NCI-H1092 treated with DMSO at 0.1 percent for 48 hours (cell line): ENCODE results near the gene GJA1.
"Not testable (repeated sequence)": the region's sequence is repeated elsewhere in the genome, so short reads cannot be mapped to it uniquely, and the experiment has no call there.

ENCODE experiments used
- DNase-seq: peaks from one replicate; lab custom pipeline; 2025; lab: John Stamatoyannopoulos, UW

Gene GJA1

DNA sequence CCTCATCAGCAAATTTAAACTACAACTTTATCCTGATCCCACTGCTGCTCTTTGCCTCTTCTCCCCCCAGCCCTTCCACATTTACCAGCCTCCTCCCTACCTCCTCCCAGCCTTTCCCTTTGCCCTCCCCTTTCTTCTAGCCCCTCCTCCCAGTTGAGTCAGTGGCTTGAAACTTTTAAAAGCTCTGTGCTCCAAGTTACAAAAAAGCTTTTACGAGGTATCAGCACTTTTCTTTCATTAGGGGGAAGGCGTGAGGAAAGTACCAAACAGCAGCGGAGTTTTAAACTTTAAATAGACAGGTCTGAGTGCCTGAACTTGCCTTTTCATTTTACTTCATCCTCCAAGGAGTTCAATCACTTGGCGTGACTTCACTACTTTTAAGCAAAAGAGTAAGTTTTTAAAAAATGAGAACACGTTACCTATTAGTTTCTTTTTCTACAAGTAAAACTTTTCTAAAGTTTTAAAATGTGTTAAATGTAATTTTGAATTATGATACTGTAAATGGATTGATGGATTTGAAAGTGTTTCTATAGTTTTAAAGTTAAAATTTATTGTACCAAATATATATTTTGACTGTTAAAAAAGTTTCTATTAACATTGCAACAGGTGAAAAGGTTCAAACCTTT, at the start of gene GJA1:
Gene GJA1, plus strand, starts transcription at position 203 of the 626 bp plus-strand sequence. CDS start 11,202 bp downstream, outside the sequence.
- no peak for DNase-seq

DNA sequence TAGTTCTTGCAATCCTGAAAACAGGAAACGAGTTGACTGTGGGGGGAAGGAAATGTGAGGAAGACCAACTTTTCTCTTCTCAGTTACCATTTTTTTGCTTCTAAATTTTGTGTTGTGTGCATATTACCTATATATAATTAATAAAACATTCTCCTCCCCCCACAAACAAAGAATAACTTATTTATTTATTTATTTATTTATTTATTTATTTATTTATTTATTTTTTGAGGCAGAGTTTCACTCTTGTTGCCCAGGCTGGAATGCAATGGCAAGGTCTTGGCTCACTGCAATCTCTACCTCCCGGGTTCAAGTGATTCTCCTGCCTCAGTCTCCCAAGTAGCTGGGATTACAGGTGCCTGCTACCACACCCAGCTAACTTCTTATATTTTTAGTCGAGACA, 48.9 kb upstream of the GJA1 start:
- not testable (repeated sequence) for DNase-seq

DNA sequence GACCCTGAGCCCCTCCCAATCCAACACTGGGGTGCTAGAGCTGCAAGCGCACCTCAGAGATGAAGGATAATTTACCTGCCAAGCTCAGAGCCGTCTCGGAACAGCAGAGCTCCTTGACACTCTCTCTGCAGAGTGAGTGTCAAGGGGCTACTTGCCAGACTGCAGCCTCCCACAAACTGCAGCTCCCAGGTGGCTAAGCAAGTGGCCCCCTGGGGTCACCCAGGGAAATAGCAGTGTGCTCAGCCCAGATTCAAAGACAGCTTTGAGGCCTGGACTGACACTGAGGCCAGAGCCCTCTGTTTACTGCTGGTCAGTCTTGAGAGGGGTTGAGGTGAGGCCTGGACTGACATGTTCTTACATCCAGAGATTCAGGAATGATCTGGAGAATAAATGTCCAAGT, 46.0 kb upstream of the GJA1 start:
- DNase-seq: no peak

DNA sequence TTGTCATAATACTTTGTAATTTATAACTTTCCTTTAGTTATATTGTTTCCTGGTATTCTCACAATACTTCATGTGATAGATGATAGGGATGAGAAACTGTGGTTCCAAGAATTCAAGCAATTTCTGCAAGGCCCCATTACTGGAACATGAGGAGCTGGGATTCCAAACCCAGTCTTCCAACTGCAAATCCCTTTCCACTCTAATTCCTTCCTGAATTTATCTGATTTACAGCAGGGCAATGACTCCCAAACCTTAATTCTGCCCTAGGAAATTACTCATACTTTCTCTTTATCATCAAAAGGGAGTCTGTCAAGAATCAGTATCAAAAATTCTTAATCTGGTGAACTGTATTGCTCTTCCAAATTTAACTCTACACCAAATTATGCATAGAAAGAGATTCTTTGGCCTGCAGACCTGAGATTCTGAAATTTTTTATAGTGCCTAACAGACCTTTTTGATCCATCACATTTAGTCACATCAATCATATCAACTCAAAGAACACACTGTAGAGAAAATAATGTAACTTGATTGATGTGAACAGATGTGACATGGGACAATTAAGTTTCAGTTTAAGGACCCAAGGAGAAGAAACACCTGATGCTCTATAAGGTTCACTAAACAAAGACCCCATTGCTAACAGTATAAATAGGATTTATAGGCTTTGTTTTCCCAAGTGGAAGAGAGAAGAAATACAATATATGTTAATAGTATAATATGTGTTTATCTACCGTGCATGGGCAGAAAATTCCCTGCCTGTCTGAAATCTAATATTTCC, 41.5 kb upstream of the GJA1 start:
- no peak for DNase-seq

DNA sequence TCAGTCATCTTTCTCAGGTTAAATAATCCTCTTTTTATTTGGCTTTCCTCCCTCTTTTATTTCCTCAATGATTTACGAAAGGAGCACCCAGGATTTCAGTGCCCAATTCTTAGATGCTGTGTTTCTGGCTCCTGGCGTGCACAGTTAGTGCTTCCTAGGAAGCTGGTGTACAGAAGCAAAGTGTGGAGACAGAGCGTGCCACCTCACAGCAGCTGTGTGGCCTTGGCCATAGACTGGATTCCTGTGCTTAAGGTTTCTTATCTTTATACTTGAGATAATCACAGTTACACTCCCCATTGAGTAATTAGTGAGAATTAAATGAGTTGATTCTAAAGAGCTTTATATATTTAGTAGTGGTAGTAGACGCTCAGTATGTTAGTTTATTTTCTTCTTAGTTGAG, 39.7 kb upstream of the GJA1 start:
- no peak for DNase-seq

DNA sequence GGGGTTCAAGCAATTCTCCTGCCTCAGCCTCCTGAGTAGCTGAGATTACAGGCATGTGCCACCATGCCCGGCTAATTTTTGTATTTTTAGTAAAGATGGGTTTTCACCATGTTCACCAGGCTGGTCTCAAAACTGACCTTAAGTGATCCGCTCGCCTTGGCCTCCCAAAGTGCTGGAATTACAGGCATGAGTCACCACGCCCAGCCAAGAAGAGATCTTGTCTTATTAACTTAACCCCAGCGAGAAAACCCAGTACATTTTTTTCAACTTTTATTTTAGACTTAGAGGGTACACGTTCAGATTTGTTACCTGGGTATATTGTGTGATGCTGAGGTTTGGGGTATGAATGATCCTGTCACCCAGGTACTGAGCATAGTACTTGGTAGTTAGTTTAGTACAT, 38.3 kb upstream of the GJA1 start:
- not testable (repeated sequence) for DNase-seq

DNA sequence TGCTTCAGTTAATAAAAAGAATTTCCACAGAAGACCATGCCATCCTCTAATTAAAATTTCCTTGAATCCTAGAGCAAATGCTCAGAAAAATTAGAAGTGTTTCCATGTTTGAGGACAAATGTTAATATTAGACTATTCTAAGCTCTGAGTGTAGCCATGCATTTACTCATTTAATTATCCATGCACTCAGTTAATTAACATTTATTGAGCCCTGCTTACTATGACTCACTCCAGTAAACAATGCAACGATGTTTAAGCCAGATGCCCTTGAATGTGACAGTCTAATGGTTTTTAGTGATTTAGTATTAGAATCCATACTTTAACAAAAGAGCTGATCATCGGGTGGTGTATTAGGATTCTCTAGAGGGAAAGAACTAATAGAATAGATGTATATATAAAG, 37.3 kb upstream of the GJA1 start:
- DNase-seq: no peak

DNA sequence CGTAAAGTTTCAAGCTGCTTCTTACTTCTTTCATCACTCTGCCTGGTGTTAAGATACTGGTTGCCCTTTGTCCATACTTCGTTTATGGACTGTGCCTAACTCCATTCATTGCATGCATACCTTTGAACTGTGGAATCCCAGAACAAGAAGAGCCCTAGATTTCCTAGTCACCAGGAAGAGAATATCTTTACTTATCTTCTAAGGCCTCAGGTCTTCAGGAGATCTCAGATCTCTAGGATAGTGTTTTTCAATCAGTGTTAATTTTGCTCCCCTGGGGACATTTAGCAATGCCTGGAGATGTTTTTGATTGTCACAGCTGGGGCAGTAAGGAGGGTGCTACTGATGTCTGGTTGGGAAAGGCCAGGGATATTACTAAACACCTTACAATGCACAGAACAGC, 35.5 kb upstream of the GJA1 start:
- no peak for DNase-seq

DNA sequence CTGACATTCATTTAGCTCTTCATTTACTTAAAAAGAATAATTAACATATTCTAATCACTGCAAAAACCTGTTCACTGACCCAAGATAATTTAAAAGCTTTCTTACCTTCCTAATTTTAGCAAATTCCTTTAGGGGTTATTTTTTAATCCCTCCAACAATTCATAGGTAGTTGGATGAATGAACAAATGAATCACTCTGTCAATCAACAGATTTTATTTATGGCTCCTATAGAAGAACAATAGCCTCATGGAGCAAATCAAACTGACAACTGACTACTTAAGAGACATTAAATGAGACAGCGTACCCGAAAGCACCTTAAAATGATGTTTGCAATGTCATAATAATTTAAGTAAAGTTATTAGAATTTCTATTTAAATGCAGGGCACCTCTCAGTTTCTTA, 31.5 kb upstream of the GJA1 start:
- DNase-seq: no peak

DNA sequence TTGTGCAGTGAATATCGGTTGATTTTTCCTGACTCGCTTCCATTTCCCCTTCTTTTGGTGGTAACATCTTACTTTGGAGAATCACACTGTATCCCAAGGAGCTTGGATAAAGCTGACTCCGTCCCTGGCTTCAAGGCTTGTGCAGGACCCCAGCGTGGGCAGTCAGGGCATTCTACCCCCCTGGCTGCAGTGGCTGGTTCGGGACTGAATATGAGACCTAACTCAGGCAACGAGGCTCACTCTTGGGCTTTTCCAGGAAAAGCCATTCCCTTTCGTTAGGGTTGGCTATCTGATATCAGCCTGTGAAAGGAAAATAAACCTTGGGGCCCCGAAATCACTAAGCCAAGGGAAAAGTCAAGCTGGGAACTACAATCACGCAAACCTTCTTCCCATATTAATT, 30.1 kb upstream of the GJA1 start:
- no peak for DNase-seq

DNA sequence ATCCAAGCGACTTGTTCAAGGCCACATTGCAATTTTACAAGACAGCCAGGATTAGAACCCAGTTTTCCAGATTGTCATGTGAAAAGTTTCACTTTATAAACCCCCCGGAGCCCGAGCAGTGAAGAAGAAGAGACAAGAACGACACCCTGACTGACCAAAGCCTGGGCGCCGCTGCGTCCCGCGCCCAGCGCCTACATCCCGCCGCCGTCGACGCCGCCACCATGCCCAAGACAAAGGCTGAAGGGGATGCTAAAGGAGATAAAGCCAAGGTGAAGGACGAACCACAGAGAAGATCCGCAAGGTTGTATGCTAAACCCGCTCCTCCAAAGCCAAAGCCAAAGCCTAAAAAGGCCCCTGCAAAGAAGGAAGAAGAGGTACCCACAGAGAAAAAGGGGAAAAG, 27.1 kb upstream of the GJA1 start:
- DNase-seq: no peak

DNA sequence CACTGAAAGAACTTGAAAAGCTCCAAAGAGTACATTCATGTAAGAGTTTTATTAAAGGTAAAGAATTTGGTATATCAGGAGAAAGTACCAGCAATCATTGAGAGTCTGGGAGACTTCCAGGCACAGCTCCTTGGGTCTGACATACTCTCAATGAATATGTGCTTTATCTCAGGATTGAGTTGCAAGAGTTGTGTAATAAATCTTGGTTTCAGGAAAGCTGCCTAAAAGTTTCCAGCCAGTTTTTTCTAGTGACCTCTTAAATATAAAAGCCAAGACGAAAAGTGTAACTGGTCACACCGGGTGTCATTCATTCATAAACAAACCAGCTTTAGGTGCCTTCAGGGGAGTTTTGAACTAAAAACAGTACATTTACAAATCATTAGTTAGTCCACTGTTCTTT, 21.6 kb upstream of the GJA1 start:
- no peak for DNase-seq

DNA sequence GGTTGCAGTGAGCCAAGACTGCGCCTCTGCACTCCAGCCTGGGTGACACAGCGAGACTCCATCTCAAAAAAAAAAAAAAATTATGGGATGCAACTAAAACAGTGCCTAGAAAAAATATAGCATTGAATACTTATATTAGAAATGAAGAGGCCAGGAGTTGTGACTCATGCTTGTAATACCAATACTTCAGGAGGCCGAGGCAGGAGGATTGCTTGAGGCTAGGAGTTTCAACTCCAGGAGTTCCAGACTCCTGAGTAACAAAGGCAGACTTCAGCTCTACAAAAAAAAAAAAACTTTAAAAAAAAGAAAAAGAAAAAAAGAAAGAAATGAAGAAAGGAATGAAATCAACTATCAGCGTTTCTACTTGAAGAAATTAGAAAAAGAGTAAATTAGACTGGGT, 17.1 kb upstream of the GJA1 start:
- no peak for DNase-seq

DNA sequence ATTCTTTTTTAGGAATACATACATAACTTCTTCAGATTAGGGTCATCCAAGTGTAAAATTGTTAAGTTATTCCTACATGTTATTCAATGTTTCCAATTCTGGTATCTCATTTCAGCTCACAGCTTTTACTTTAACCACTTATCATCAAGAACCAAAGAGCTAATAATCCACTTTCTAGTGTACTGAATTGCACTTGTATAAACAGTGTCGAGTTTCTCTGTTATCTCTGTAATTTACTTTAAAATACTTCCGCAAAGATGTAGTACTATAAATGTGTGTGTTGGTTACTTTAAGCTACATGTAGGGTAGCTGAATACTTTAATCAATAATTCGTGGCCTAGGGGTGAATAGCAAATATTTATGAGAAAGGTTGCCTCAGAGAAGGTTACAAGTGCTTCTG, 8.8 kb upstream of the GJA1 start:
- DNase-seq: no peak

DNA sequence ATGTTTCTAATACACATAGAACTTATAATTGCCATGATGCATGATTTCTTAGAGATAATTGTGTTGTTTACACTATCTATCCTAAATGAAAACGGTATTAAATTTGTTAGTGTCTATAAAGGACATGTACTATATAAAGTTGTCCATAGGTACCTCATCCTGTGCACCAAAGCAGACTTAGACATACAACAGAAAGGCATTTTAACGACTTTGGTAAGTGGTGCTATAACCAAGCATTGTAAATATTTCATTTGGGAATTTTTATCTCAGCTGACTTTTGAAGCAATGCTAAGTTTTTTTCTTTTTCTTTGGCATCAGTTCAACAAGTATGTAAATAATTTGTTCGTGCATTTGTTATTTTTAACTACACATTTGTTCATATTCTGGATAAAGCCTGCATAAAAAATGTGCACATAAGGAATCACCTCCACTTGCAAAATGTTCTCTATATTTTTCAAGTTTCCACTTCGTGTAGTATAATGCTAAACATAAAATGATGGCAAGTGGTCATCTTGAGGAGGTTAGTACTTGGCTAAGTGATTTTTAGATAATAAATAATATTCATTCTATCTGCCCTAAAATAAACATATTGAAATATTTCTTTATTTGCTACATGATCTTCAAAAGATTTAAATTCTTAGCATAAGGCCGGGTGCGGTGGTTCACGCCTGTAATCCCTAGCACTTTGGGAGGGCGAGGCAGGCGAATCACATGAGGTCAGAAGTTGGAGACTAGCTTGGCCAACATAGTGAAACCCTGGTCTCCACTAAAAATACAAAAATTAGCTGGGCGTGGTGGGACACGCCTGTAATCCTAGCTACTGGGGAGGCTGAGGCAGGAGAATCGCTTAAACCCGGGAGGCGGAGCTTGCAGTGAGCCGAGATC, 6.3 kb upstream of the GJA1 start:
- no peak for DNase-seq

DNA sequence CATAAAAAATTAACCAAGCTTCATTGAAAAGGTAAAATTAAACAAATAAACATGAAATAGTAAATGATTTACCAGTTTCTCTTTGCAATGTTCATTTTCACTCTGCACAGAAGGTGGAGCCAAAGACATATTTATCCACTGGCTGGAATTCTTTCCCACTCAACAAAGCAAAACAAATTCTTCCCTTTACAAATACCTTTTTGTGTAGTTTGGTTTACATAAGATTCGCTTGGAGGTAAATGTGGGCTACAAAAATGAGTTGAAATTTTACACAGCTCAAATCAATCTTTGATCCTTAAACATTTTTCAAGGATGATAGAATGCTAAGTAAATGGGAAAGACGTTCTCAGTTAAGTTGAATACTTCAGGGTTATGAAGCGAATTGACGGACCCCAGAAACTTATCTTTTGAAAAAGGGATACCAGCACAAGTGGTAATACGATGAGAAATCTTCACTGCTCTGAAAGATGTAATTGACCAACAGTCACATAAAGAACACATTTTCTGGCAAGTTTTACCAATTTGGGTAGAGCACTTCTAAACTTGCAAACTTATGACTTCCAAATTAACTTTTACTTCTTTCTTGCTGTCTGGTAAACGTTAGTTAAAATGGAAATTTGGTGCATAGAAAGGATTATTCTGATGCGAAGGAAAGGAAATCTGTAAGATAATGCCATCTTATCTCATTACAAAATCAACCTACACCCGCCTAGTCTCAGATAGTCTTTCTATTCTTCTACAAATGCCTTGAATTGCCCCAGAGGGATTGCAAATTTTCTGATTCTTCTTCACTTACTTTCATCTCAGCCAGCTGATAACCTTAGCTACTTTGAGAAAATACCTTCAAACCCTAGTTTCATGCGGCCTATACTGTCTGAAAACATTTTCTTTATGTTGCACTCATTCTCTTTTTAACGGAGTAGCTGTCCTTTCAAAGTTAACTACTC, 4.7 kb upstream of the GJA1 start:
- no peak for DNase-seq

DNA sequence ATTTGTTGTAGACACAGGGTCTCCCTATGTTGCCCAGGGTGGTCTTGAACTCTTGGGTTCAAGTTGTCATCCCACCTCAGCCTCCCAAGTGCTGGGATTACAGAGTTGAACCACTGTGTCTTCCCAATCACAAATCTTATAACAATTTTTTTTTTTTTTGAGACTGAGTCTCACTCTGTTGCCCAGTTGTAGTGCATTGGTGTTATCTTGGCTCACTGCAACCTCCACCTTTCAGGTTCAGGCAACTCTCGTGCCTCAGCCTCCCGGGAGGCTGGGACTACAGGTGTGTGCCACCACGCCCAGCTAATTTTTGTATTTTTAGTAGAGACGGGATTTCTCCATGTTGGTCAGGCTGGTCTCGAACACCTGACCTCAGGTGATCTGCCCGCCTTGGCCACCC, 3.7 kb upstream of the GJA1 start:
- not testable (repeated sequence) for DNase-seq

DNA sequence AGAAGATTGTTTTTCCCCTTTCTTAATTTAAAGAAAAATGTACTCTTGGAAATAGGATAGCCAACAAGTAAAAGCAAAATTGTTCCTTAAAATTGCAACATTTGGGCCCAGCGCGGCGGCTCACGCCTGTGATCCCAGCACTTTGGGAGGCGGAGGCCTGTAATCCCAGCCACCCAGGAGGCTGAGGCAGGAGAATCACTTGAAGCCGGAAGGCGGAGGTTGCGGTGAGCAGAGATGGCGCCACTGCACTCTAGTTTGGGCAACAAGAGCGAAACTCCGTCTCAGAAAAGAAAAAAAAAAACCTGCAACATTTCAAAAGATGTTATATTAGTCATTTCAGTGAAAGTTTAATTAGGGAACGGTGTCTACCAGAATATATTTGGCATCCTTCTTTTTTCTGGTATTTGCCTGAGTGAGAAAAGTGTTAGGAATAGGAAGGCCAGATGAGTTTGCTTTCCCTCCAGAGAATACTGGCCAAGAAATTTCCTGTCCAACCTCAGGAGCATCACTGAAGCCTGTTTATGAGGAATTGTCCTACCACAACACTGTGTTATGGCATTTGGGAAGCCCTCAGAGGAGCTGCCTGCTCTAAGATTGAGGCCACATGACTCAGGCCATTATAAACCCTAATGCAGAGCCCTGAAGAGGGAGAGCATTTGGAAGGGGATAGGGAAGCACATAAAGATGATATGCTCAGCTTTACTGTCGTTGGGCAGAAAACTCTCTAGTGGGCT, 1.2 kb upstream of the GJA1 start:
- no peak for DNase-seq

DNA sequence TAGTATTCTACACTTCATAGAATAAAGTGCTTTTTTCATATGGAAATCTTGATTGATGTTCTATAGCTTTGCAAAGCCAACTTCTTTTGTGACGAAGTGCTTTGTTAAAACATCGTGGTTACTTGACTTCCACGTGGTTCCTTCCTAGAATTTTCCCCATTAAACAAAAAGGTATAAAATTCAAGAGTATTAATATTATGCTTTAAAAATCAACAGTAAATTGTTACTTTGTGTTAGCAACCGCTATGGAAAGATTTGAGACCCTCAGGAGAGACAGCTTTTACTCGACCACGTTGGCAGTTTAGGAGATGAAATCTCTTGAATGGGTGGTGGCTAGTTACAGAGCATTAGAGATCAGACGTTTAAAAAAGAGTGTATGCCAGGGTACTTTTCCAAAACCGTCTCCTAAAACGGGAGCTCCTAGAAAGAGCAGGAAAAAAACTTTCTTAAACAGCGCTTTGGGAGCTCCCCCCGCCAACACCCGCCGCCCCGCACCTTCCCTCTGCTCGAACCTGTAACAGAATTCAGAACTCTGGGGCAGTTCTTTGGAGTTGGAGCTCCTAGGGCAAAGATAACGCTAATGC, 920 bp downstream of the GJA1 start:
- DNase-seq: no peak

DNA sequence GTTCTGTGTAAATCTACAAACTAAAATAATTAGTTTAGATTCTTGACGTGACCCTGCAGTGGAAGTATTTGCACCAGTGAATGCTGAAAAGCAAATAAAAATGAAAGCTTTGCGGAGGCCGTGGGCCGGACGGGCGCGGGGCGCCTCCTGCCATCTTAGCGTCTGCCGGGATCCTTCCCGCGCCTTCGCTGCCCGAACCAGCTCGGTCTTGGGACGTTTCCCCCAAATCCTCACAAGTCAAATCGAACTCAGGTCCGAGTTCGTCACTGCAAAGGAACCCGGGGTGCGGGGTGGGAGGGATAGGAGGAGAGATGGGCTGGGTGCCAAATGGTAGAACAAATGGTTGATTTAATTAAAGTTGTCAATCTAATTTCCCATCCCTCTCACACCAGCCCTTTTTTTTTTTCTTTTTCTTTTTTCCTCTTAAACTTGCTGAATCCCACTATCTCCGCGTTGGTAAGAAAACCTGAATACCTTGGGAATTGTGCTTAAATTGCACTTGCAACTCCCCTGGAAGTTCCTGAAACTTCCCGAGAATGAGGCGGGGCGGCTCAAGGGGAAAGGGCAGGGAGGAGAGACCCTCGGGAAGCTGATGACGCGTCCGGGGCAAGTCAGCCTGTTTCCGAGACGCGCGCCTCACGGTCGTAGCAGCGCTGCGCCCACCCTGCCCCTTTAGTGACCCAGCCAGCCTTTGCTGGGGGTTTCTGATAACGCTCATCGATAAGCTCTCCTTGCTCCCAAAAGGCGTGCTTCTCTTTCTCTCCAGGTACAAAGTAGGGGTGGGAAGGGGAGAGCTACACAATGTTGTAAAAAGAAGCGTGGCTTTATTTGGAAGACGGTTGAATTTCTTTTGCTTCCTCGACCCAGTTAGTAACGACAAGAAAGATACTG, 1.8 kb downstream of the GJA1 start:
- no peak for DNase-seq
